DOHH2 (cell line): ENCODE data around the gene CTIF.

Source experiments
- H3F3A ChIP-seq: fragments of 200-600 bp; sonication (generic), shearing (Covaris generic); 2 replicates; pipeline ENCODE4 v1.6.0; 2016; ENCODE audit warnings: antibody characterized with exemption, mild to moderate bottlenecking; ENCODE audit not compliant: control insufficient read depth, insufficient read depth
- H3K27ac ChIP-seq: fragments of 200-600 bp; sonication (generic); 2 replicates; pipeline ENCODE4 v1.5.1; 2014; ENCODE audit warnings: low read depth, mild to moderate bottlenecking, low read length, moderate library complexity
- H3K27me3 ChIP-seq: fragments of 200-600 bp; sonication (generic); 2 replicates; pipeline ENCODE4 v1.6.1; 2014; ENCODE audit warnings: mild to moderate bottlenecking, low read length, mixed read lengths; ENCODE audit not compliant: control insufficient read depth
- H3K36me3 ChIP-seq: fragments of 200-600 bp; sonication (generic); 2 replicates; pipeline ENCODE4 v1.6.1; 2014; ENCODE audit warnings: mild to moderate bottlenecking, low read length, moderate library complexity, mixed read lengths; ENCODE audit not compliant: control insufficient read depth
- H3K4me1 ChIP-seq: fragments of 200-600 bp; sonication (generic); 2 replicates; pipeline ENCODE4 v1.6.1; 2014; ENCODE audit warnings: mild to moderate bottlenecking, low read length, mixed read lengths; ENCODE audit not compliant: control insufficient read depth
- H3K4me2 ChIP-seq: fragments of 200-600 bp; sonication (generic); 2 replicates; pipeline ENCODE4 v1.6.0; 2014; ENCODE audit warnings: mild to moderate bottlenecking, low read length, moderate library complexity
- H3K4me3 ChIP-seq: fragments of 200-600 bp; sonication (generic); 2 replicates; pipeline ENCODE4 v1.5.1; 2014; ENCODE audit warnings: mild to moderate bottlenecking, low read length, mixed read lengths
- H3K79me2 ChIP-seq: fragments of 200-600 bp; sonication (generic); 2 replicates; pipeline ENCODE4 v1.6.1; 2014; ENCODE audit warnings: mild to moderate bottlenecking, low read length, mixed read lengths; ENCODE audit not compliant: control insufficient read depth
- H3K9me2 ChIP-seq: fragments of 200-600 bp; sonication (generic); replicated peaks from 2 replicates; pipeline ENCODE4 v1.6.1; 2014; ENCODE audit warnings: mild to moderate bottlenecking, low read length, mixed read lengths; ENCODE audit not compliant: control insufficient read depth
- H3K9me3 ChIP-seq: fragments of 200-600 bp; sonication (generic); 2 replicates; pipeline ENCODE4 v1.6.1; 2014; ENCODE audit warnings: antibody characterized with exemption, low read length, mixed read lengths; ENCODE audit not compliant: control insufficient read depth, insufficient read depth
- H4K20me1 ChIP-seq: fragments of 200-600 bp; sonication (generic); 2 replicates; pipeline ENCODE4 v1.6.0; 2014; ENCODE audit warnings: low read depth, mild to moderate bottlenecking, antibody characterized with exemption, low read length, moderate library complexity; ENCODE audit not compliant: control insufficient read depth, insufficient read depth
- CTCF ChIP-seq: fragments of 200-600 bp; sonication (generic); IDR thresholded peaks from one replicate; pipeline ENCODE4 v1.5.1; 2014; ENCODE audit warnings: antibody characterized with exemption, mild to moderate bottlenecking, low read depth, low read length; ENCODE audit not compliant: poor library complexity, severe bottlenecking
- EZH2phosphoT487 ChIP-seq: fragments of 200-600 bp; sonication (generic); IDR thresholded peaks from 2 replicates; pipeline ENCODE4 v1.6.1; 2017; ENCODE audit warnings: borderline replicate concordance, mild to moderate bottlenecking, antibody characterized with exemption, low read length, moderate library complexity, mixed read lengths

Gene CTIF

GRCh38 chr18:48882379-48882778, 343.5 kb downstream of the CTIF start:
- no peaks in the 10 kb centered on the region for H3K79me2 ChIP-seq
- no peak overlapping the region for H3K27ac ChIP-seq
- H3K4me3 ChIP-seq, result no peak overlapping the region
- H3K9me3 ChIP-seq, result no peaks in the 10 kb centered on the region
- H3K36me3 ChIP-seq, result no peaks in the 10 kb centered on the region
- H3F3A ChIP-seq, result no peaks in the 10 kb centered on the region
- no peaks in the 10 kb centered on the region for H3K27me3 ChIP-seq
- H3K9me2 ChIP-seq, result no peaks in the 10 kb centered on the region
- H3K4me1 ChIP-seq, result no peaks in the 10 kb centered on the region
- no peak overlapping the region for H3K4me2 ChIP-seq
- H4K20me1 ChIP-seq, result no peaks in the 10 kb centered on the region
- TF ChIP-seq CTCF (no peak), EZH2phosphoT487 (no peak)

- H3K27ac ChIP-seq, result no peak overlapping the region
- H3K9me3 ChIP-seq, result no peaks in the 10 kb centered on the region
- no peaks in the 10 kb centered on the region for H3K27me3 ChIP-seq
- H3K4me2 ChIP-seq, result no peak overlapping the region
- no peaks in the 10 kb centered on the region for H3K4me1 ChIP-seq
- H3K9me2 ChIP-seq, result no peaks in the 10 kb centered on the region
- H3K4me3 ChIP-seq, result no peak overlapping the region
- H3F3A ChIP-seq, result no peaks in the 10 kb centered on the region
- TF ChIP-seq CTCF (no peak), EZH2phosphoT487 (no peak)
- H3K79me2 ChIP-seq, result no peaks in the 10 kb centered on the region
- H4K20me1 ChIP-seq, result no peaks in the 10 kb centered on the region
- H3K36me3 ChIP-seq, result no peaks in the 10 kb centered on the region
Observed at GRCh38 chr18:48884306-48884705, 345.5 kb downstream of the CTIF start.

GRCh38 chr18:48884771-48885170, 345.9 kb downstream of the CTIF start:
- no peaks in the 10 kb centered on the region for H3K4me1 ChIP-seq
- H4K20me1 ChIP-seq, result no peaks in the 10 kb centered on the region
- H3F3A ChIP-seq, result no peaks in the 10 kb centered on the region
- H3K9me3 ChIP-seq, result no peaks in the 10 kb centered on the region
- H3K27ac ChIP-seq, result no peak overlapping the region
- TF ChIP-seq EZH2phosphoT487, result no peak
- no peak for TF ChIP-seq CTCF
- no peaks in the 10 kb centered on the region for H3K36me3 ChIP-seq
- H3K4me3 ChIP-seq, result no peak overlapping the region
- no peaks in the 10 kb centered on the region for H3K27me3 ChIP-seq
- no peak overlapping the region for H3K4me2 ChIP-seq
- no peaks in the 10 kb centered on the region for H3K9me2 ChIP-seq
- no peaks in the 10 kb centered on the region for H3K79me2 ChIP-seq
